OCI-LY1 (cell line): ENCODE data around the gene EIF3J.

Source experiments
- H2AFZ ChIP-seq: fragments of 200-600 bp; sonication (generic), shearing (Covaris generic); 2 replicates; pipeline ENCODE4 v1.6.0; 2014; ENCODE audit warnings: antibody characterized with exemption, mild to moderate bottlenecking, low read length
- H3F3A ChIP-seq: fragments of 200-600 bp; sonication (generic), shearing (Covaris generic); 2 replicates; pipeline ENCODE4 v1.6.0; 2014; ENCODE audit warnings: mild to moderate bottlenecking, antibody characterized with exemption, low read length, moderate library complexity; ENCODE audit not compliant: insufficient read depth
- H3K27ac ChIP-seq: fragments of 200-600 bp; sonication (generic); 2 replicates; pipeline ENCODE4 v1.5.1; 2014; ENCODE audit warnings: low read length, mixed run types, mild to moderate bottlenecking, low read depth; ENCODE audit not compliant: poor library complexity, severe bottlenecking
- H3K27me3 ChIP-seq: fragments of 200-600 bp; sonication (generic); 2 replicates; pipeline ENCODE4 v1.6.0; 2014; ENCODE audit warnings: antibody characterized with exemption, mild to moderate bottlenecking, low read length, moderate library complexity; ENCODE audit not compliant: insufficient read depth
- H3K36me3 ChIP-seq: fragments of 200-600 bp; sonication (generic); 2 replicates; pipeline ENCODE4 v1.6.1; 2014; ENCODE audit warnings: mild to moderate bottlenecking, antibody characterized with exemption, low read length, moderate library complexity, mixed read lengths; ENCODE audit not compliant: insufficient read depth
- H3K4me1 ChIP-seq: fragments of 200-600 bp; sonication (generic); 2 replicates; pipeline ENCODE4 v1.5.1; 2014; ENCODE audit warnings: mild to moderate bottlenecking, low read length, moderate library complexity; ENCODE audit not compliant: insufficient read depth, severe bottlenecking
- H3K4me2 ChIP-seq: fragments of 200-600 bp; sonication (generic), shearing (Covaris generic); 2 replicates; pipeline ENCODE4 v1.6.1; 2014; ENCODE audit warnings: low read length
- H3K4me3 ChIP-seq: fragments of 200-600 bp; sonication (generic); 2 replicates; pipeline ENCODE4 v1.5.1; 2014; ENCODE audit warnings: low read length, low read depth, mild to moderate bottlenecking, mixed read lengths; ENCODE audit not compliant: poor library complexity, severe bottlenecking
- H3K79me2 ChIP-seq: fragments of 200-600 bp; shearing (Covaris generic); 2 replicates; pipeline ENCODE4 v1.6.1; 2016; ENCODE audit warnings: mixed run types, low read length, mixed read lengths; ENCODE audit not compliant: insufficient read depth
- H3K9ac ChIP-seq: fragments of 200-600 bp; sonication (generic), shearing (Covaris generic); 2 replicates; pipeline ENCODE4 v1.6.1; 2014; ENCODE audit warnings: mild to moderate bottlenecking, low read length, mixed read lengths
- H3K9me2 ChIP-seq: fragments of 200-600 bp; sonication (generic), shearing (Covaris generic); 2 replicates; pipeline ENCODE4 v1.6.1; 2014; ENCODE audit warnings: low read depth, mild to moderate bottlenecking, low read length, mixed read lengths
- H3K9me3 ChIP-seq: fragments of 200-600 bp; shearing (Covaris generic); 2 replicates; pipeline ENCODE4 v1.6.1; 2014; ENCODE audit warnings: low read length, mixed read lengths
- H4K20me1 ChIP-seq: fragments of 200-600 bp; sonication (generic), shearing (Covaris generic); 2 replicates; pipeline ENCODE4 v1.6.0; 2016; ENCODE audit warnings: mild to moderate bottlenecking, low read length; ENCODE audit not compliant: insufficient read depth
- CTCF ChIP-seq: fragments of 200-600 bp; sonication (generic), shearing (Covaris generic); IDR thresholded peaks from 2 replicates; pipeline ENCODE4 v1.5.1; 2017; ENCODE audit warnings: mild to moderate bottlenecking, antibody characterized with exemption, low read length, moderate library complexity, mixed read lengths
- EZH2 ChIP-seq: fragments of 200-600 bp; sonication (generic), shearing (Covaris generic); IDR thresholded peaks from 2 replicates; pipeline ENCODE4 v1.8.0; 2017; ENCODE audit warnings: borderline replicate concordance, mixed run types, mild to moderate bottlenecking, antibody characterized with exemption, low read length, moderate library complexity, mixed read lengths

EIF3J gene

GRCh38 chr15:44598066-44598465 lies 61.1 kb downstream of the EIF3J start:
- Histone ChIP-seq H3K27me3 (no peaks in the 10 kb centered on the region), H3K79me2 (no peaks in the 10 kb centered on the region), H3K36me3 (peaks cover 62% of the 10 kb centered on the region), H3F3A (no peaks in the 10 kb centered on the region), H3K9ac (no peak overlapping the region), H3K9me3 (no peaks in the 10 kb centered on the region), H3K4me3 (no peak overlapping the region), H2AFZ (no peak overlapping the region), H3K4me2 (no peak overlapping the region), H3K27ac (no peak overlapping the region), H3K4me1 (peaks cover 9% of the 10 kb centered on the region), H4K20me1 (no peaks in the 10 kb centered on the region), H3K9me2 (no peaks in the 10 kb centered on the region)
- TF ChIP-seq CTCF, result no peak
- TF ChIP-seq EZH2, result no peak

GRCh38 chr15:44598892-44599291 lies 61.9 kb downstream of the EIF3J start:
- no peak overlapping the region for H3K4me2 ChIP-seq
- H3K9ac ChIP-seq, result no peak overlapping the region
- H3K9me2 ChIP-seq, result no peaks in the 10 kb centered on the region
- H3F3A ChIP-seq, result no peaks in the 10 kb centered on the region
- H3K27me3 ChIP-seq, result no peaks in the 10 kb centered on the region
- no peak overlapping the region for H3K27ac ChIP-seq
- H3K79me2 ChIP-seq, result no peaks in the 10 kb centered on the region
- H3K9me3 ChIP-seq, result no peaks in the 10 kb centered on the region
- peaks cover 64% of the 10 kb centered on the region for H3K36me3 ChIP-seq
- H2AFZ ChIP-seq, result no peak overlapping the region
- no peak for TF ChIP-seq CTCF
- no peak for TF ChIP-seq EZH2
- H3K4me1 ChIP-seq, result peaks cover under 1% of the 10 kb centered on the region
- H3K4me3 ChIP-seq, result no peak overlapping the region
- H4K20me1 ChIP-seq, result no peaks in the 10 kb centered on the region

GRCh38 chr15:44603126-44603525 lies 66.2 kb downstream of the EIF3J start:
- peaks cover 70% of the 10 kb centered on the region for H3K36me3 ChIP-seq

More at GRCh38 chr15:44603126-44603525, 66.2 kb downstream of the EIF3J start:
- H3K9ac ChIP-seq, result no peak overlapping the region
- no peaks in the 10 kb centered on the region for H3K9me3 ChIP-seq
- TF ChIP-seq CTCF (no peak), EZH2 (no peak)
- no peak overlapping the region for H3K4me2 ChIP-seq
- H4K20me1 ChIP-seq, result no peaks in the 10 kb centered on the region
- no peaks in the 10 kb centered on the region for H3K27me3 ChIP-seq
- no peak overlapping the region for H3K27ac ChIP-seq
- no peak overlapping the region for H3K4me3 ChIP-seq
- no peaks in the 10 kb centered on the region for H3K9me2 ChIP-seq
- no peaks in the 10 kb centered on the region for H3K79me2 ChIP-seq
- no peak overlapping the region for H2AFZ ChIP-seq
- no peaks in the 10 kb centered on the region for H3F3A ChIP-seq
- no peaks in the 10 kb centered on the region for H3K4me1 ChIP-seq
